ENCODE data around the gene MSH5.

Gene MSH5

GRCh38 chr6:31760790-31761189, 21.0 kb downstream of the MSH5 start:
- DNase-seq (ENCODE audit: low spot score) = no peak

GRCh38 chr6:31761343-31761742, 21.5 kb downstream of the MSH5 start:
- no peak for DNase-seq (ENCODE audit: low spot score)

- no peak for DNase-seq (ENCODE audit: low spot score)
These were observed 22.6 kb downstream of the MSH5 start, which contains the start of gene SAPCD1 for GRCh38 chr6:31762356-31762755. SAPCD1 (plus strand) TSS chr6:31762656; CDS start chr6:31763055, 399 bp downstream.

- no peak for DNase-seq (ENCODE audit: low spot score)
These were observed 23.2 kb downstream of the MSH5 start for GRCh38 chr6:31762878-31763618.

GRCh38 chr6:31763619-31763940, 23.8 kb downstream of the MSH5 start:
- no peak for DNase-seq (ENCODE audit: low spot score)

GRCh38 chr6:31764198-31764597, 24.4 kb downstream of the MSH5 start:
- DNase-seq (ENCODE audit: low spot score) = no peak

GRCh38 chr6:31765559-31765909, 25.7 kb downstream of the MSH5 start:
- DNase-seq (ENCODE audit: low spot score) = no peak

- DNase-seq (ENCODE audit: low spot score) = no peak
These were observed 26.3 kb downstream of the MSH5 start for GRCh38 chr6:31765910-31766794.

- no peak for DNase-seq (ENCODE audit: low spot score)
These were observed 27.4 kb downstream of the MSH5 start for GRCh38 chr6:31767096-31767645.

GRCh38 chr6:31768363-31769257, 28.8 kb downstream of the MSH5 start:
- no peak for DNase-seq (ENCODE audit: low spot score)

GRCh38 chr6:31769684-31770371, 30.0 kb downstream of the MSH5 start:
- DNase-seq (ENCODE audit: low spot score) = peak; percentile 75

- DNase-seq (ENCODE audit: low spot score) = no peak
These were observed 31.1 kb downstream of the MSH5 start for GRCh38 chr6:31770860-31771259.

- no peak for DNase-seq (ENCODE audit: low spot score)
These were observed 32.2 kb downstream of the MSH5 start for GRCh38 chr6:31771992-31772358.

GRCh38 chr6:31775184-31775583, 35.4 kb downstream of the MSH5 start:
- DNase-seq (ENCODE audit: low spot score) = no peak

GRCh38 chr6:31775633-31776484, 36.1 kb downstream of the MSH5 start:
- no peak for DNase-seq (ENCODE audit: low spot score)

GRCh38 chr6:31776485-31776988, 36.7 kb downstream of the MSH5 start:
- DNase-seq (ENCODE audit: low spot score) = no peak

GRCh38 chr6:31776989-31777666, 37.3 kb downstream of the MSH5 start, which contains the start of gene VWA7:
VWA7 (minus strand) TSS chr6:31777328; CDS start chr6:31776779, 549 bp downstream.
- peak; percentile 63 for DNase-seq (ENCODE audit: low spot score)

- no peak for DNase-seq (ENCODE audit: low spot score)
These were observed 37.9 kb downstream of the MSH5 start for GRCh38 chr6:31777667-31778050.

- no peak for DNase-seq (ENCODE audit: low spot score)
These were observed 38.4 kb downstream of the MSH5 start for GRCh38 chr6:31778193-31778592.

Measured in CD4-positive, alpha-beta T cell treated with Interleukin-6 at 100 ng/mL for 8 hours (primary cell).